Superior temporal gyrus (tissue), 1 donor: ENCODE measurements around the gene KANTR.
A peak's percentile ranks its signal among the peaks of the same experiment; 100 is the strongest.

Experiments used
- DNase-seq: peaks from one replicate; pipeline ENCODE4 v3.0.0-alpha.2; 2016; ENCODE audit errors: extremely low spot score

KANTR gene

DNA sequence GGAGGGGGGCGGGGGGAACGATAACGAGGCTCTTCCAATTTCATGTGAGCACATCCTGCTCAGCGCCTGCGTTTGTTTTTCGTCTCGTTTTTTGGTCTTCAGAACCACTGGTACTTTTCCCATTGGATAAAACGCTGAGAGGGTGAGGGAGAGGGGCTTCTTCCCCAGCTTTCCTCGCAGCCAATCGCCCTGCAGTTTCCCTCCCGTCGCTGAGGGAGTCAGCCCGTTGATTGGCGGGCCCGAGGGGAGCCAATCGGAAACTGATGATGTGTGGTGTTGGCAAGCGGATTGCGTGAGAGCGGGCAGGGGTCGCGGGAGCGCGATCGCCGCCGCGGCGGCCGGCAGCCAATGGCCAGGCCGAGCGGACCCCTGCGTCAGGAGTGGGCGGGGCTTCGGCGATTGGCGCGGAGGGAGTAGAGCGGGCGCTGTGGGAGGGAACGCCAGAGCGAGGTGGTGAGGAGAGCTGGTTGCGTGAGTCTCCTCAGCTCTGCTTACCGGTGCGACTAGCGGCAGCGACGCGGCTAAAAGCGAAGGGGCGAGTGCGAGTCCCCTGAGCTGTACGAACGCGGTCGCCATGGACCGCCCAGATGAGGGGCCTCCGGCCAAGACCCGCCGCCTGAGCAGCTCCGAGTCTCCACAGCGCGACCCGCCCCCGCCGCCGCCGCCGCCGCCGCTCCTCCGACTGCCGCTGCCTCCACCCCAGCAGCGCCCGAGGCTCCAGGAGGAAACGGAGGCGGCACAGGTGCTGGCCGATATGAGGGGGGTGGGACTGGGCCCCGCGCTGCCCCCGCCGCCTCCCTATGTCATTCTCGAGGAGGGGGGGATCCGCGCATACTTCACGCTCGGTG lies 11.8 kb upstream of the KANTR start, which contains the start of gene TSPYL2:
TSPYL2 (plus strand) TSS at position 443 of the 848 bp plus-strand sequence; CDS start at position 575, 132 bp downstream.
- peak; percentile 94 for DNase-seq

DNA sequence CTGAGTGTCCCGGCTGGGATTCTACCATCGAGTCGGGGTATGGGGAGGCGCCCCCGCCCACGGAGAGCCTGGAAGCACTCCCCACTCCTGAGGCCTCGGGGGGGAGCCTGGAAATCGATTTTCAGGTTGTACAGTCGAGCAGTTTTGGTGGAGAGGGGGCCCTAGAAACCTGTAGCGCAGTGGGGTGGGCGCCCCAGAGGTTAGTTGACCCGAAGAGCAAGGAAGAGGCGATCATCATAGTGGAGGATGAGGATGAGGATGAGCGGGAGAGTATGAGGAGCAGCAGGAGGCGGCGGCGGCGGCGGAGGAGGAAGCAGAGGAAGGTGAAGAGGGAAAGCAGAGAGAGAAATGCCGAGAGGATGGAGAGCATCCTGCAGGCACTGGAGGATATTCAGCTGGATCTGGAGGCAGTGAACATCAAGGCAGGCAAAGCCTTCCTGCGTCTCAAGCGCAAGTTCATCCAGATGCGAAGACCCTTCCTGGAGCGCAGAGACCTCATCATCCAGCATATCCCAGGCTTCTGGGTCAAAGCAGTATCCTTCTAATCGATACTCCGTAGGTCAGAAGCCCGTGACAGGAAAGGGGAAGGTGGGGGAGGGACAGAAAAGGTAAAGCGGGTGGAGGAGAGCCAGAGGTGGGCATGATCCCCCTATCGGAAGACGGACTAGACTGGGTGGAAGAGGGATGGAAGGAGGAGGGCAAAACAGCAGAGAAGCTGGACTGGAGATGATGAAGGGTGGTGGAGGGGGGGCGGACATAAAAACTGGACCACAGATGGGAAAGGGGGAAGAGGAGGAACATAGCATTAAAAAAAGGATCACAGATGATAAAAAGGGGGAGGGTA lies 10.9 kb upstream of the KANTR start:
- no peak for DNase-seq

DNA sequence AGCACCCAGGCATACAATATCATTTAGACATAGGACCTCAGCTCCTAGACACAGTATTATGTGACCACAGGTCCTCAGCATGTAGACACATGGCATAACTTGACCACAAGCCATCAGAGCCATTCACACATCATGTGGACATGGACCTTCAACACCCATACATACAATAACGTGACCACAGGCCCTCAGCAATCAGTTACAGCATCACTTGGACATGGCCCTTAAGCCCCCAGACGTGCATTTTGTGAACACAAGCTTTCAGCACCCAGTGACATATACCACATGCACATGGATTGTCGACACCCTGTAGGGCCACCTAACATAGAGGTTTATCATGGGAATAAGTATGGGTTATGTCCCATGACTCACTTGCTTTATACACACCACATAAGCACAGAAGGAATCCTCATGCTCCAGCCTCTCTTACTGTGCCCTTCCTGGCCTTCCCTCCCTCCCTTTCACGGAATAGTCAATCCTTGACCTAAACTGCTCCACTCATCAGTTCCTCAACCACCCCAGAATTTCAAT lies 9.8 kb upstream of the KANTR start:
- DNase-seq: no peak

DNA sequence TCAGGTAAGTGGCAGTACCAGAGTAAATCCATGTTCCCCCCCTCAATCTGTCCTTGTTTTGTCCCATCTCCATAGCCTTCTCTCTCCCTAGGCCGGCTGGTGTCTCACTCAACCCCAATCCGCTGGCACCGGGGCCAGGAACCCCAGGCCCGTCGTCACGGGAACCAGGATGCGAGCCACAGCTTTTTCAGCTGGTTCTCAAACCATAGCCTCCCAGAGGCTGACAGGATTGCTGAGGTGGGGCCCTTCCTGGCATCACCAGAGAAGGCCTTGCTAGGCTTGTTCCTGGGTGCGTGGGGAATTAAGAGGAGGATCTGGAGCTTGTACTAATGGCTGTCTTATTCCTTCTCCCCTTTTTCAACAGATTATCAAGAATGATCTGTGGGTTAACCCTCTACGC lies 9.1 kb upstream of the KANTR start:
- DNase-seq: no peak

DNA sequence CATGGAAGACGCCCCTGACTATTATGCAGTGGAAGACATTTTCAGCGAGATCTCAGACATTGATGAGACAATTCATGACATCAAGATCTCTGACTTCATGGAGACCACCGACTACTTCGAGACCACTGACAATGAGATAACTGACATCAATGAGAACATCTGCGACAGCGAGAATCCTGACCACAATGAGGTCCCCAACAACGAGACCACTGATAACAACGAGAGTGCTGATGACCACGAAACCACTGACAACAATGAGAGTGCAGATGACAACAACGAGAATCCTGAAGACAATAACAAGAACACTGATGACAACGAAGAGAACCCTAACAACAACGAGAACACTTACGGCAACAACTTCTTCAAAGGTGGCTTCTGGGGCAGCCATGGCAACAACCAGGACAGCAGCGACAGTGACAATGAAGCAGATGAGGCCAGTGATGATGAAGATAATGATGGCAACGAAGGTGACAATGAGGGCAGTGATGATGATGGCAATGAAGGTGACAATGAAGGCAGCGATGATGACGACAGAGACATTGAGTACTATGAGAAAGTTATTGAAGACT lies 8.2 kb upstream of the KANTR start:
- no peak for DNase-seq

DNA sequence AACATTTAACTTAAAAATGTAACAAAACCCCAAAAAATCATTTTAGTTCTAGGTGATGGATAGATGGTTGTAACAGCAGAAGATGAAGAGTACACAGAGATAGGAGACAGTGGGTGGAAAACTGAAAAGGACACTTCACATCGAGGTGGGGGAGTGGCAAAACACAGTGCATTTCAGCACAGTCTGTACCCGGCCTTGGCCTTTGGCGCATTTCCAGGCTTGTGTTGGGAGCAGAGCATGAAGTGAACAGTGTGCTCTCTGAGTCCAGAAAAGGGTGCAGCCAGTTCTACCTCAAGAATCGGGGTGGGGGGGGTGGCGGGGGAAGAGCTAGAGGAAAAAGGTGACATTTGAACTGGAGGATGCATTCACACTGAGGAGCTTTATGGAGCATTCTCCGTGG lies 7.5 kb upstream of the KANTR start:
- no peak for DNase-seq

DNA sequence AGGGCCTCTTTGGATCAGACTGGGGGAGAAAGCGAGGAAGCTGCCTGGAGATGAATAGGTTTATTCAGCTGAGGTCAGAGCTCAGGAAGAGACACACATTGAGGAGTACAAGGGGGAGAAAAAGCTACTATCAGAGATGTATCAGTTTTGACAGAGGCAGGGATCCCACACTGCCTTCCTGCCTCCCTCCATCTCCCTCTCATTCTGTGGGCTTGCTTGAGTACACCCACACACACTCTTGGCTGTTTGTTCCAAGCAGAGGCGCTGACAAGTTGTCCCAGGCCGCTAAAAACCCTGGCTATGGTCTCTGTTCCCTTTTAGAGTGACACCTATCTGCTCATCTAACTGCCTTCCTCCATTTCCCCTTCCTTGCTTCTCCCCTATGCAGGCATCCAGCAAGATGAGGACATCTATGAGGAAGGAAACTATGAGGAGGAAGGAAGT lies 6.5 kb upstream of the KANTR start:
- DNase-seq: no peak

DNA sequence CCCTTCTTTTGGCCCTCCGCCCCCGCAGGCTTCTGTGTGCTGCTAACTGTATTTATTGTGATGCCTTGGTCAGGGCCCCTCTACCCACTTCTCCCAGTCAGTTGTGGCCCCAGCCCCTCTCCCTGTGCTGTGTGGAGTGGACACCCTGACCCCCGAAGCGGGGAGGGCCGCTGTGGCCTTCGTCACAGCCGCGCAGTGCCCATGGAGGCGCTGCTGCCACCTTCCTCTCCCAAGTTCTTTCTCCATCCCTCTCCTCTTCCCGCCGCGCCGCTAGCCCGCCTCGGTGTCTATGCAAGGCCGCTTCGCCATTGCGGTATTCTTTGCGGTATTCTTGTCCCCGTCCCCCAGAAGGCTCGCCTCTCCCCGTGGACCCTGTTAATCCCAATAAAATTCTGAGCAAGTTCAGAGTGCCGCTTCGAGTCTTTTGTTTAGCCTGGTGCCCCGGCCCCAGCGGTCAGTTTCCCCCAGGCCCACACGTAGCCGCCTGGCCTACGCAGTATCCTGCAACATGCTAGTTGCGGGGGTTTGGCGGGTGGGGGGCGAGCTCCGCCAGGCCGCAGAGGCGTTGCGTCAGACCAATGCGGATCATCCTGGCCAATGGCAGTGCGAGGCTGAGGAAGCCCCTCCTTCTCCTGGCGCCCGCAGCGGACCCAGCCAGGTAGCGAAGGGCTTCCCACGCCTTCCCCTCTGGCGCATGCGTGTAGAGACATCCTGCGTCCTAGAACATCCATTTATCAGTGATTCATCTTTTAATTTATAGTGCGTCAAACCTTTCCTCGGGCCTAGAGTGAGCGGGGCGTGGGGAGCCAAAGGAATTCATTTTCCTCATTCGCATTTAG lies 5.6 kb upstream of the KANTR start:
- DNase-seq: peak; percentile 66

DNA sequence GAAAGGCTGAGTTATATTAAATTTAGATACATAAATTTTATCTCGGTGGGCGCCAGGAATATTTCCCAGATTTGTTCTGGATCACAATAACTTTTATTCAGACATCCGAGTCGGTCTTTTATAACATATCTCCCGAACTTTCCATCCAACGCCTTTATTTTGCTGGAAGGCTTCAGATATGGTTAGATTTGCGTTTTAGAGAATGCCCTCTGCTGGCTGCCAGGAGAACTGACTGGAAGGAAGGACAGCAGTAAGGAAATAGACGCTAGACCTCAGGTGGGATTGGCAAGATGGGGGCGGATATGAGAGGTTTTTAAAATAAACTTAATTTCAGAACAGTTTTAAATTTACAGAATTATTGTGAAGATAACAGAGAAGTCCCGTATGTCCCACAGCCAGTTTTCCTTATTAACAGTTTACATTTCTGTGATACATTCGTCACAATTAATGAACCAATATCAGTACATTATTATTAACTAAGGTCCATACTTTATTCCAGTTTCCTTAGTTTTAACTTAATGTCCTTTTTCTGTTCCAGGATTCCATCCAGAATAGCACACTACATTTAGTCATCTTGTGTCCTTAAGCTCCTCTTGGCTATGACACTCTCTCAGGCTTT lies 4.6 kb upstream of the KANTR start:
- peak; percentile 71 for DNase-seq

DNA sequence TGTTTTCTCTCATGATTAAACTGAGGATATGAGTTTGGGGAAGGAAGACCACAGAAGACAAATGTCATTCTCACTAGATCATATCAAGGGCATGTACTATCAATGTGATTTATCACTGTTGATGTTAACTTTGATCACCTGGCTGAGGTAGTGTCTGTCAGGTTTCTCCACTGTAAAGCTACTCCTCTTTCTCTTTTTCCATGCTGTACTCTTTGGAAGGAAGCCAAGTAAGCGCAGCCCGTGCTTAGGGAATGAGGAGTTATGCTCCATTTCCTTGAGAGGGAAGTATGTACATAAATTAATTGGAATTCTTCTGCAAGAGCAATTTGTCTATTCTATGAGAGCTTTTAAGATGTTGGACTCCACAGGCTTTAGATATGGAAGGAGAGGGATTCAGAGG lies 4.0 kb upstream of the KANTR start:
- DNase-seq: no peak

DNA sequence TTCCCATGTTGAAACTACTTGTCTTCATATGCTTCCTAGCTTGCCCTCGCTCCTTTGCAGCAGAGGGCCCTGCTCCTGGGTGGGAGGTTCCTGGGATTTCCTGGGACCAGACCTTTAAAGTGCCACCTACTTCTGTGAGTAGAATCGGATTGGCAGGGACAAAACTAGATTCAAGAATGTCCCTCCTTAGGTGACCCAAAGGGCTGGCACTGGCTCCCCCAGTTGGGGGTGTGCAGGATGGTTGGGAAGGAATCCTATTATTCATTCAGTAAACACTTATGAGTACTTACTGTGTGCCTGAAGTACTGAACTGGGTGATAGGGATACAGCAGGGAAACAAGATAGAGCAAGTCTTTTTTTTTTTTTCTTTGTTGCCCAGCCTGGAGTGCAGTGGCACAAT lies 2.6 kb upstream of the KANTR start:
- no peak for DNase-seq

DNA sequence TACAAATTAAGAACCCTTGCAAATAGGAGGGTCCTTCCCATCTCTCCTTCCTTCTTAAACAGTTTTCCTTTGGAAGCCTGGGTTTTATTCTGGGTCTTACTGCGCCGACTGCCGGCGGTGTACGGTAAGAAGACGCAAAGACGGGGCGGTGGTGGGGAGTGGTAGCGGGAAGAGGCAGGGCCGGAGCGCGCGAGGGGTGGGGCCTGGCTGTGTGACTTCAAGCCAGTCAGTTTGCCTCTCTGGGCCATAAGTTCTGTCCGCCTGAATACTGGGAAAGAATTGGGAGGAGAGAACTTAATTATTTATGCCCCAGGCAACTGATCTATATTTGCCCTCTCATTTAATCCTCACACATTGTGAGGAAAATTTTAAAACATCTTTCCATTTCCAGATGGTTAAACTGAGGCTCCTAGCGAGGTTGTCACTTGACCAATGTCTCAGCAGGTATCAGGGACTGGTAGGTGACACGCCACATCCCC lies 726 bp upstream of the KANTR start:
- no peak for DNase-seq

DNA sequence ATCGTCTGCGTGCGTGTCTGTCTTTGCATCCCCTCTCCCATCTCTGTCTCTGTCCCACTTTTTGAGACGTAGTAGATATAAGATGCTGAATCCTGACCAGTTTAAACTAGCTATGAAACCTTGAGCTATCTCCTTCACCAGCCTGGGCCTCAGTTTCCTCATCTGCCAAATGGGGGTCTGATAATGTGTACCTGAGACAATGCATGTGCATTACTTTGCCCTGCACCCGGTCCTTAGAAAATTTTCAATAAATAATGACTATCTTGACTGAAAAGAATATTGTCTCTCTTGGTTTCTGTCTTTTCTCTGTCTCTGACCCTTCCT lies 602 bp downstream of the KANTR start:
- DNase-seq: no peak

DNA sequence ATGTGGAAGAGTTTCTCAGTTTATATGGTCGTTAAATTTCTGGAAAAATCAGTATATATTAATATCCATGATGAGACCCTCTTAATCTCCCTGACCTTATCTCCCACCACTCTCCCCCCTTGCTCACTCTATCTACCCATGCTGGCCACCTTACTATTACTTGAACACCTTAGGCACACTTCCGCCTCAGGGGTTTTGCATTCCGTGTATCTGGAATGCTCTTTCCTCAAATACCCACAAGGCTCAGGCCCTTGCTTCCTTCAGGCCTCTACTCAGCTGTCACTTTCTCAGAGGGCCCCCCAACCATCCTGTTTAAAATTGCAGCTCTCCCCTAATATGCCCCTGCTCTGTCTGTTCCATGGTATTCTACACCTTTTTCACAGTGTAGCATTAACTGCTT lies 1.9 kb downstream of the KANTR start:
- no peak for DNase-seq

DNA sequence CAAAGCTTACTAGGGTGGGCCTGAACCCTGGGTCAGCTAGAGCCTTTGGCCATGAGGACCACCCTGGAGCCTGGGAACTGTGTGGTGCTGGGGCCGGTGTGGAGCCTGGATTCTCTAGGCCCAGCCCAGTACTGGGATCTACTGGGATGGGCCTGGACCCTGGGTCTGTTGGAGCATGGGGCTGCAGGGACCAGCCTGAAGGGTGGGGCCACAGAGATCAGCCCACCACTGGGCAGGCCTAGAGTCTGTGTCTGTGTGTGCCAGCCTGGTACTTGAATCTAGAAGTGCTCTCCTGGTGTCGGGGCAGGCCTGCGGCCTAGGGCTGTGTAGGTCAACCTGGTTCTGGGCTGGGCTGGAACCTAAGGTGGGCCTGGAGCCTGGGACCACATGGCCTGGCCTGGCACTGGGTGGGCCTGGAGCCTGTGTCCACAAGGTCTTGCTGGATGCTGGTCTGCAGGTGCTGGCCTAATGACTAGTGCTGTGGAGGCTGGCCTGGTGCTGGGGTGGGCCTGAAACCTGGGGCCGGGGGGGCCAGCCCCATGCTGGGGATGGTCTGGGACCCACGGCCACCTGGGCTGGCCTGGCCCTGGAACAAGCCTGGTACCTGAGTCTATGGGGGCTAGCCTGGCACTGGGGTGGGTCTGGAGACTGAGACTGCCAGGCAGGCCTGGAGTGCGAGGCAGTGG lies 21.1 kb downstream of the KANTR start:
- no peak for DNase-seq

DNA sequence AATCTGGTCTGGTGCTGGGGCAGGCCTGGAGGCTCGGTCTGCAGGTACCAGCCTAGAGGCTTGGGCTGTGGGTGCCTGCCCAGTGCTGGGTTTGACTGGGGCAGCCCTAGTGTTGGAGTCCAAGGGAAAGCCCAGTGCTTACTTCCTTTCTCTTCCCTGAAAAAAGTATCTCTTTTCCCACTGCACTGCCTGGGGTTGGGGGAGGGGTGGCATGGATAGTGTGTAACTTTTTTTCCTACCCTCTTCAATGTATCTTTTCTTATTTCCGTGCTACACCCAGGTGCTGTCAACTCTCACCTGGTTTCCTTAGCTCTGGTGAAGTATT lies 21.6 kb downstream of the KANTR start:
- no peak for DNase-seq

DNA sequence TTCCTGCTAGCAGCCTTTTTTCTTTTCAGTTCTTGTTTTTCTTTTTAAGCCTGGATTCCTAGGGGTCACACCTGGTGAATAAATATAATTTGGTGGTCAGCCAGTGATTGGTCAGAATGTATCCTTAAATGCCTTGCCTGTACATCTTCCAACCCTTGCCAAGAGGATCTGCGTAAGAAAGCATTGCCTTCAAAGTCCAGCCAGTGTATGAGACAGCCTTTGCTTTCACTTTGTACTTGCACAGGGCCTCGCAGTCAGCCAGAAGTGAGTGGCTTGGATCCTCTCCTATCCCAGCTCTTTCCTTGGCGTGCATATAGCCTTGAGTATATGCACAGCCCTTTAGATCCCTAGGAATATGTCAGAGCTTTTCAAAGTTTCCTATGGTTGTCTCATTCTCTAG lies 22.2 kb downstream of the KANTR start:
- no peak for DNase-seq

DNA sequence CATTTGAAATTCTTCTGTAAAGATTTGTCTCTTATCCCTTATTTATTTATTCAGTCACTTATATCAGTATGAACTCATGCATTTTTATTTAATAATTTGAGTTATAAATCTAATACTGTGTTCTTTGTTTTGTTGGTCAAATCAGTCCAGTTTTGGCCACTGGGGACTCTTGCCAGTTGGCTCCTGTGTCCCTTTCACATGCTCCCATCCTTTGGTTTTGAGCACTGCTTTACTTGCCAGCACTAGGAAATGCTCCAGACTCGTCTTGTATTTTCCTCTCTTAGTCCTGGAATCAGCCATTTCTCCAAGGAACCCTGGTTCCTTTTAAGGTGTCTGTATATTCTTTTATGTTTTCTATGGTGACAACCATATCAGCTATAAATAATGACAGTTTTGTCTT lies 28.1 kb downstream of the KANTR start:
- DNase-seq: no peak

DNA sequence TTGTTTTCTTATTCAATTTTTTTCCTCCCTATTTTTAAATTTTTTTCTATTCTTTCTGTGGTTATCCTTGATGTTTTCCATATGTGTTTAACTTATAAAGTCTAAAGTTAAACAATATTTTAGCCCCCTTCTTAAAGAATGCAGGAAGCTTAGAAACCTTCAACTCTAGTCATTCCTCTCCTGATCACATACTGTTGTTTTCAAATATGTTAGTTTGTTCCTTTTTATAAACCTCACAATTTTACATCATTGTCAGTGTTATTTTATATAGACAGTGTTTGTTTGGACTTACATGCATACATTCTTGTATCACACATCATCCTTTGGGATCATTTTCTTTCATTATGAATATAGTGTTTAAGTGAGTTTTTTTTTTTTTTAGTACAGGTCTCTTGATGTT lies 31.6 kb downstream of the KANTR start:
- DNase-seq: no peak

DNA sequence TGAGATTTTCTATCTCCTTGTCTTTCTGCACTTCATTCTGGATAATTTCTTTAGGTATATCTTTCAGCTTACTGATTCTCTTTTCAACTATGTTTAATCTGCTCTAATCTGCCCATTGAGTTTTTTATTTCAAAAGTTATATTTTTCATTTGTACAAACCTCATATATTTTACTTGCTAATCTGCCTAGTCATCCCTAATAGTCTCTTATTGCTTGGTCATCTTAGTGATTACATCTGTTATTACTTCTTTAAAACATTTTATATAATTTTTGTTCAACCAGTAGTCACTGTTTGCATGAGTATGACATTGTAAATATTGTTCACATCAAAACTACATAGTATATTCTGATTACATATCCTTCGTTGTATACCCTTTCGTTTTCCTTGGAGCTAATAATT lies 32.4 kb downstream of the KANTR start:
- DNase-seq: no peak
